ENCODE results near the gene MTX1. TPM values are rescaled to one million over a fixed set of nuclear protein-coding genes. Genes with fewer than 3 reads are reported as not detected.
"Not testable (repeated sequence)": the region's sequence is repeated elsewhere in the genome, so short reads cannot be mapped to it uniquely, and the experiment has no call there.

The MTX1 gene
- total RNA-seq, 1 donor from 2014 or later, result 28.4 TPM

GRCh38 chr1:155233502-155233901, 25.0 kb downstream of the MTX1 start:
- H3K27ac ChIP-seq; H3K9me3 ChIP-seq; H3K4me3 ChIP-seq; intact Hi-C loops (cut with DNase I); H3K27me3 ChIP-seq; H3K4me1 ChIP-seq; DNase-seq: not testable (repeated sequence)
- H3K36me3 ChIP-seq, result peaks cover 24% of the 10 kb centered on the region
- ATAC-seq, result peak; percentile 11

GRCh38 chr1:155235375-155235774, 26.9 kb downstream of the MTX1 start:
- H3K4me3 ChIP-seq; H3K9me3 ChIP-seq; DNase-seq; H3K4me1 ChIP-seq; H3K27ac ChIP-seq; ATAC-seq; intact Hi-C loops (cut with DNase I); H3K27me3 ChIP-seq: not testable (repeated sequence)
- peaks cover 34% of the 10 kb centered on the region for H3K36me3 ChIP-seq

- ATAC-seq (no peak), DNase-seq (no peak)
- intact Hi-C loops (cut with DNase I), result no loop called here
- Histone ChIP-seq H3K27me3 (no peaks in the 10 kb centered on the region), H3K4me3 (no peak overlapping the region), H3K27ac (no peak overlapping the region), H3K4me1 (peaks cover 7% of the 10 kb centered on the region), H3K9me3 (no peaks in the 10 kb centered on the region), H3K36me3 (peaks cover 34% of the 10 kb centered on the region)
- no peak for TF ChIP-seq CTCF (IDR thresholded peaks at IDR 0.05)
Measured at GRCh38 chr1:155236451-155236850, 28.0 kb downstream of the MTX1 start.

- peak; percentile 55 for ATAC-seq
- Histone ChIP-seq H3K27ac (no peak overlapping the region), H3K9me3 (no peaks in the 10 kb centered on the region), H3K27me3 (no peaks in the 10 kb centered on the region), H3K4me1 (peaks cover 25% of the 10 kb centered on the region), H3K4me3 (peak overlapping the region; percentile 49), H3K36me3 (peaks cover 30% of the 10 kb centered on the region)
- DNase-seq, result no peak
- intact Hi-C loops (cut with DNase I), result no loop called here
- TF ChIP-seq CTCF (IDR thresholded peaks at IDR 0.05), result no peak
Measured at GRCh38 chr1:155241069-155241679, 32.7 kb downstream of the MTX1 start.

- H3K4me3 ChIP-seq, result no peak overlapping the region
- peak; percentile 42 for ATAC-seq
- no peak overlapping the region for H3K27ac ChIP-seq
- TF ChIP-seq CTCF (IDR thresholded peaks at IDR 0.05), result no peak
- peaks cover 23% of the 10 kb centered on the region for H3K36me3 ChIP-seq
- H3K27me3 ChIP-seq, result no peaks in the 10 kb centered on the region
- peaks cover 25% of the 10 kb centered on the region for H3K4me1 ChIP-seq
- H3K9me3 ChIP-seq, result no peaks in the 10 kb centered on the region
- intact Hi-C loops (cut with DNase I), result no loop called here
- no peak for DNase-seq
Measured at GRCh38 chr1:155241841-155242264, 33.4 kb downstream of the MTX1 start.

GRCh38 chr1:155242805-155243358, 34.4 kb downstream of the MTX1 start:
- no peak overlapping the region for H3K4me3 ChIP-seq
- no peaks in the 10 kb centered on the region for H3K9me3 ChIP-seq
- DNase-seq (no peak), ATAC-seq (no peak)
- intact Hi-C loops (cut with DNase I), result no loop called here
- TF ChIP-seq CTCF (IDR thresholded peaks at IDR 0.05), result no peak
- H3K27ac ChIP-seq, result no peak overlapping the region
- peaks cover 13% of the 10 kb centered on the region for H3K36me3 ChIP-seq
- H3K27me3 ChIP-seq, result no peaks in the 10 kb centered on the region
- peaks cover 25% of the 10 kb centered on the region for H3K4me1 ChIP-seq

Measured in upper lobe of right lung (tissue), 1 donor.